Pons (tissue), 1 donor: Measurements from ENCODE around the gene ADAP1.
A peak's percentile ranks its signal among the peaks of the same experiment; 100 is the strongest.

Experiments
- DNase-seq: peaks from one replicate; pipeline ENCODE4 v3.0.0-alpha.2; 2016; ENCODE audit warnings: low spot score

ADAP1 gene

GRCh38 chr7:922334-923107 lies 32.0 kb downstream of the ADAP1 start:
- no peak for DNase-seq

DNA sequence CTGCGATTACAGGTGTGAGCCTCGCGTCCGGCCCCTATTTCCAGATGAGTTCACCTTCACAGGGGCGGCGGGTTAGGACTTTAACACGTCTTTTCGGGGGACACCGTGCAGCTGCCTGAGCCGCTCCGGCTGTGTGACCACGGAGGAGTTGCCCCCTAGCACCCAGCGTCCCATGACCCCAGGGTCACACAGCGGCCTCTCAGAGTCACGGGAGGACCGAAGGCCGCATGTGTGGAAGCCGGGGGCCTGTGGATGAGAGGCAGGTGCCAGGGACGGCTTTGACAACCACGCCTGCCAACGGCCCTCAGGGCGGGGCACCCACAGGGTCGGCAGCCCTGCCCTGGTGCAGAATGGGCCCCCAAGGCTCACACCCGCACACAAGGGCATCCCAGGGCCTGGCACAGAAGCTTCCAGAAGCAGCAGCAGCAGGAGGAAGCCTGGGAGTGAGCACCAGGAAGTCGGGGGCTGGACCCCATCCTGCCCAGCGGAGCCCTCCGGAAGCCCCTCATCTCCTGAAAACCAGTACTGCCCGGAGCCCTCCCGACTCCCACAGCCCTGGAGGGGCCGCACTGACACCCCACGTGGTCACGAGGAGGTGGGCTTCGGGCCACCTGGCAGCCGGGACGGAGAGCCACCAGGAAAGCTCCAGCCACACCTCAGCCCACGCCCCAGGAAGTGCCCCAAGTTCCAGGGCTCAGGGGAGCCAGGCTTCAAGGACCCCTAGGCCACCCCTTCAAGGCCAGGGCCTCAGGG lies 32.7 kb downstream of the ADAP1 start:
- no peak for DNase-seq

- no peak for DNase-seq
Measured at GRCh38 chr7:921071-921461, 33.4 kb downstream of the ADAP1 start.

- DNase-seq: no peak
Measured at GRCh38 chr7:920351-921070, 34.0 kb downstream of the ADAP1 start.

- no peak for DNase-seq
Measured at GRCh38 chr7:919924-920341, 34.5 kb downstream of the ADAP1 start.

- DNase-seq: no peak
Measured at GRCh38 chr7:919114-919442, 35.4 kb downstream of the ADAP1 start.

DNA sequence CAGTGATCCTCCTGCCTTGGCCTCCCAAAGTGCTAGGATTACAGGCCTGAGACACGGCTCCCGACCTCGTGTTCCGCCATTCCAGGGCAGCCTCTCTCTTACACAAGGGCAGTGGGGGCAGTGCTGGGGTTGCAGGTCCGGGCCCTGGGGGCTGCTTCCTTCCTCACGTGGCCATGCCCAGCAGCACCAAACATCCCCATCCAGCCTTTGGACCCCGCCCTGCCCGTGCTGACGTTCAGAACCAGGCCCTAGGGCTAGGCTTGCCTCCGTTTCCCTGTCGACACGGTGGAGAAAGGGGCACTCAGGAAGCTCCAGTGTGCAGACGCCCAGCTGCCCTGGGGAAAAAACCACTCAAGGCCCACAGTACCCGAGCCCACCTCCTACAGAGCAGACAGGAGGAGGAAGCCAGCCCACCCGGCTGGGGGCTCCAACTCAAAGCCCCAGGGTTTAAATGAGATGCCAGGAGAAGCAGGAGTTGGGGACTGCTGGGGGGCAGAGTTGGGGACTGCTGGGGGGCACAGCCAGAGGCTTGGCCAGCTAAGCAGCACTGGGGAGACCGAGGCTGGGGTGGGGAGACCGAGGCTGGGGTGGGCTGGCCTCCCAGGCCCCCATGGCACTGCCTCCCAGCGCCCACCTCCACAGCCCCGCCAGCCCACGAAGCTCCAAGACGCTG lies 35.9 kb downstream of the ADAP1 start:
- DNase-seq: no peak

- no peak for DNase-seq
Measured at GRCh38 chr7:918118-918425, 36.4 kb downstream of the ADAP1 start.

GRCh38 chr7:917255-918117 lies 37.0 kb downstream of the ADAP1 start:
- no peak for DNase-seq

- no peak for DNase-seq
Measured at GRCh38 chr7:916291-916941, 38.1 kb downstream of the ADAP1 start.

DNA sequence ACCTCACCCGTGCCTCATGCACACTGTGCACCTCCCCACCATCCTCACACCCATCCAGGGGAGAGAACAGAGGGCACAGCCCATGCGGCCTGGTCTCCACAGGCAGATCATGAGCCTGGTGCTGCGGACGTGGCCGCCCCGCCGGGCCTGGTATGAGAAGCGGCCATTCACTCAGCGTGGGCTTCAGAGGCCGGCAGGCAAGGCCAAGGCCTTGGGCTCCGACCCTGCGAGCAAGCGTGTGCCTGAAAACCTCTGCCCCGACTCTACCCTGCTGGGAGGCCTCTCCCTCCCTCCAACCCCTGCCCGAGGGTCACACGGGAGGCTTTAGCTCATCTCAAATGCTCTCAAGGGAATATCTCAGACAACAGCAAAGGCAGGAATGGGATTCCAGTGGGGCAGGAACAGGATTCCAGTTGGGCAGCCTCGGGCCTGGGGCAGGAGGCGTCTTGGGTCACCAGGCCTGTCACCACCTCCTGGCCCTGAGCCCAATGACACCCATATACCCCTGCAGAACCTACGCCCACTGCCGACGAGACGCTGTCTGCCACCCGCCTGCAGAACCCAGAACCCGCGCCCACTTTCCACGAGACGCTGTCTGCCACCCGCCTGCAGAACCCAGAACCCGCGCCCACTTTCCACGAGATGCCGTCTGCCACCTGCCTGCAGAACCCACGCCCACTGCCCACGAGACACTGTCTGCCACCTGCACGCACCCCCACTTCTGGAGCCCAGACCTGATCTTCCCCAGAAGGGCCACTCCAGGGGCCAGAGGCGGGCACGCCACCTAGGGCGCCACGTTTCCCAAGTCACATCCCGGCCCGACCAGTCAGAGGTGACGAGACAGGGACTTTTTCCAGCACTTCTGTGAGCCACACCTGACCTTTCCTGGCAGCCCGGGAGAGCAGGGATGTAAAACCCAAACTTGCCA lies 38.9 kb downstream of the ADAP1 start:
- no peak for DNase-seq

GRCh38 chr7:914521-915194 lies 39.8 kb downstream of the ADAP1 start:
- no peak for DNase-seq

DNA sequence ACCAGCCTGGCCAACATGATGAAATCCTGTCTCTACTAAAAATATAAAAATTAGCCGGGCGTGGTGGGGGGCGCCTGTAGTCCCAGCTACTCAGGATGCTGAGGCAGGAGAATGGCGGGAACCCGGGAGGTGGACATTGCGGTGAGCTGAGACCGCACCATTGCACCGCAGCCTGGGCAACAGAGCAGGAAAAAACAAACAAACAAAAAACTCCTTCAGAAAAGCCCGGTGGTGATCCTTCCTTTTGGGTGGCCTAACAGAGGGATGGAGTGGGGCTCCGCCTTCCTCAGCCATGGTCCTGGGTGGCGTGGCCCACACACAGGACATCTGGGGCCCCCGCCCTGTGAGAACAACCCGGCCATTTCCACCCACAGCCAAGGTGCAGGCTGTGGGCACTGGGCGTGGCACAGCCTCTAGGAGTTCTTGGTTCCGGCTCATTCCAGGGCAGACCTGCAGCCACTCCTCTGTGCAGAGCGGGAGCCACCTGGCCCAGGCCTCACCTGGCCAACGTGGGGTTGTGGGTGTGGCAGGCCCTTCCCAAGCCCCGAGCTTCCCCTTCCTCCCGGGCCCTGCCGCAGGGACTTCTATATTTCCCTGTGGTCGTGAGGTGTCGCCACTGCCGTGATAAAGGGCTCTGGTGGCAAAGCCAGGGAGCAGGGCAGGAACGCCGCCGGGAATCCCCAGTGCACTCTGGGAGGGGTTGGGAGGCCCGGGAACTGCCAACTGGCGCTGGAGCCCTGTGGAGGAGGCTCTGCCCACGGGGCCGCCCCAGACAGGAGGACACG lies 40.6 kb downstream of the ADAP1 start:
- peak; percentile 80 for DNase-seq

DNA sequence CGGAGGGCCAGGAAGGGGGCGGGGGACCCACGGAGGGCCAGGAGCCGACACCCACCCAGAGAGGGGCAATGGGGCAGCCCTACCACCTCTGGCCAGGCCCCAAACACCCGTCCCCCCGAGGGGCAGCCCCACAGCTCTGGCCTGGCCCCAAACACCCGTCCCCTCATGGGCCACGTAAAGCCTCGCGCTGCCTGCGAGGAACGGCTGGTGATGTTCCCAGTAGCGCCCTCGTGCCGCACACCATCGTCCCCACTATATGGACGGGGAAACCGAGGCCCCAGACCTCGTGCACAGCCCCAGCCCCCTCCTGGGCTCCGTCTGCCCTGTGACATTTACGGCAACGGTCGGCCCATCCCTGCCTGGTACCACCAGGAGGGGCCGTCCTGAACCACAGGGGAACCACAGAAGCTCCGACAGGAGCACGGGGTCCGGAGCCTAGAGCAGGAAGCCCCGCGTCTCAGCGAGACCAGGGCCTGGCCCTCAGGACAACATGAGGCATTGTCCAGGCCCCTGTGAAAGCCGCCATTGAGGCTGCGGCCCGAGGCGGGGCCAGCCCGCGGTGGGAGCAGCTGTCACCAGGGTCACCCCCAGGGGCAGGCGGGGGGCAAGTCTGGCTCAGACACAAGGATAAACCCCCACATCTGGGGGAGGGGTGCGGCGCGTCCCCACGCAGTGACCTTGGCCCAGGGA lies 42.5 kb downstream of the ADAP1 start:
- peak; percentile 94 for DNase-seq

DNA sequence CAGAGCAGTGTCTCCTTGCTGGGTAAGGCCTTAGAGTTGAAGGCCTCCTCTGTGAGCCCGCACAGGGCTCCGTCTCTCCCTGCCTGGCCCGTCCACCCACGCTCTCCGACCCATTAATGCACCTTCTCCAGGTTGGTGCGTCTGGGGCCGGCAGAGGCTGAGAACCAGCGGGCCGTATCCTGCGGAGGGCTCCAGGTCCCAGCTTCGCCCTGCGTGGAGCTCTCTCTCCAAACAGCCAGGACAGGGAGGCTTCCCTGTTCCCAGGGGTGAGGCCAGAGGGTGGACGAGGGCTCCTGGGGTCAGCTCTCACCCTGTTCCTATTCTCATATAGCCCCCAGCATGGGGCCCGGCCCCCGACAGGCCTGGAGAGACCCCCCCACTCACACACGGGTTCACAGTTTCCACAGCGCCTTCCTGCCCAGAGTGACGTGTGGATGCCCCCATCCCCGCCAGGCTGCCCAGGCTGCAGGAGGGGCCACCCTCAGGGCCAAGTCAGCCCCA lies 43.5 kb downstream of the ADAP1 start:
- DNase-seq: no peak

GRCh38 chr7:910441-910861 lies 44.0 kb downstream of the ADAP1 start:
- DNase-seq: no peak
